Endometrial microvascular endothelial cells (primary cell): ENCODE results near the gene COPG1. TPM values are rescaled to one million over a fixed set of nuclear protein-coding genes. Genes with fewer than 3 reads are reported as not detected.
"Not testable (repeated sequence)": the region's sequence is repeated elsewhere in the genome, so short reads cannot be mapped to it uniquely, and the experiment has no call there.

Source experiments
- in situ Hi-C: cut with HindIII; loops from 2 replicates; pipeline ENCODE4 v1.10.0; 2017; ENCODE audit warnings: low sequenced_read_pairs, low pct_unique_long_range_greater_than_20kb; ENCODE audit errors: inconsistent ontology term
- total RNA-seq: library from RNA; depleted of rRNA; stranded (reverse); fragments of >200 nt; gene quantifications from one replicate; pipeline ENCODE4 v1.2.3, GENCODE V29; 2015; ENCODE audit errors: inconsistent ontology term

The COPG1 gene
- total RNA-seq, 1 donor from 2014 or later: 156 TPM

- in situ Hi-C loops: no loop called here
Measured at GRCh38 chr3:129238945-129239705, 10.3 kb upstream of the COPG1 start.

GRCh38 chr3:129239991-129240390 lies 9.4 kb upstream of the COPG1 start:
- in situ Hi-C loops: no loop called here

- in situ Hi-C loops: no loop called here
Measured at GRCh38 chr3:129240436-129240835, 9.0 kb upstream of the COPG1 start.

GRCh38 chr3:129245141-129245540 lies 4.3 kb upstream of the COPG1 start:
- in situ Hi-C loops: no loop called here

GRCh38 chr3:129245641-129246306 lies 3.6 kb upstream of the COPG1 start:
- in situ Hi-C loops: not testable (repeated sequence)

GRCh38 chr3:129246636-129247035 lies 2.8 kb upstream of the COPG1 start:
- in situ Hi-C loops: no loop called here

GRCh38 chr3:129248286-129248979 lies 973 bp upstream of the COPG1 start:
- in situ Hi-C loops: no loop called here

GRCh38 chr3:129252748-129253147 lies 3.3 kb downstream of the COPG1 start:
- in situ Hi-C loops: no loop called here

- in situ Hi-C loops: no loop called here
Measured at GRCh38 chr3:129254536-129255230, 5.3 kb downstream of the COPG1 start.

- in situ Hi-C loops: no loop called here
Measured at GRCh38 chr3:129256270-129256669, 6.9 kb downstream of the COPG1 start.

GRCh38 chr3:129257609-129258008 lies 8.2 kb downstream of the COPG1 start:
- in situ Hi-C loops: no loop called here

GRCh38 chr3:129259612-129260477 lies 10.4 kb downstream of the COPG1 start:
- in situ Hi-C loops: no loop called here

GRCh38 chr3:129260606-129261005 lies 11.2 kb downstream of the COPG1 start:
- in situ Hi-C loops: no loop called here

GRCh38 chr3:129261894-129262293 lies 12.5 kb downstream of the COPG1 start:
- in situ Hi-C loops: no loop called here

GRCh38 chr3:129263161-129263910 lies 13.9 kb downstream of the COPG1 start:
- in situ Hi-C loops: no loop called here

GRCh38 chr3:129264994-129265393 lies 15.6 kb downstream of the COPG1 start:
- in situ Hi-C loops: not testable (repeated sequence)

- in situ Hi-C loops: no loop called here
Measured at GRCh38 chr3:129266651-129267050, 17.2 kb downstream of the COPG1 start.

- in situ Hi-C loops: no loop called here
Measured at GRCh38 chr3:129268396-129268795, 19.0 kb downstream of the COPG1 start.
